Measurements from ENCODE around the gene SAMD4A.

SAMD4A gene

GRCh38 chr14:54805445-54806322 is 238.8 kb downstream of the SAMD4A start:
- TF ChIP-seq POLR2AphosphoS5 (IDR thresholded peaks at IDR 0.05; ENCODE audit: low read depth): no peak
- no peak for TF ChIP-seq GABPA (IDR thresholded peaks at IDR 0.05; ENCODE audit: low read depth)
- TF ChIP-seq, protein P1, sequence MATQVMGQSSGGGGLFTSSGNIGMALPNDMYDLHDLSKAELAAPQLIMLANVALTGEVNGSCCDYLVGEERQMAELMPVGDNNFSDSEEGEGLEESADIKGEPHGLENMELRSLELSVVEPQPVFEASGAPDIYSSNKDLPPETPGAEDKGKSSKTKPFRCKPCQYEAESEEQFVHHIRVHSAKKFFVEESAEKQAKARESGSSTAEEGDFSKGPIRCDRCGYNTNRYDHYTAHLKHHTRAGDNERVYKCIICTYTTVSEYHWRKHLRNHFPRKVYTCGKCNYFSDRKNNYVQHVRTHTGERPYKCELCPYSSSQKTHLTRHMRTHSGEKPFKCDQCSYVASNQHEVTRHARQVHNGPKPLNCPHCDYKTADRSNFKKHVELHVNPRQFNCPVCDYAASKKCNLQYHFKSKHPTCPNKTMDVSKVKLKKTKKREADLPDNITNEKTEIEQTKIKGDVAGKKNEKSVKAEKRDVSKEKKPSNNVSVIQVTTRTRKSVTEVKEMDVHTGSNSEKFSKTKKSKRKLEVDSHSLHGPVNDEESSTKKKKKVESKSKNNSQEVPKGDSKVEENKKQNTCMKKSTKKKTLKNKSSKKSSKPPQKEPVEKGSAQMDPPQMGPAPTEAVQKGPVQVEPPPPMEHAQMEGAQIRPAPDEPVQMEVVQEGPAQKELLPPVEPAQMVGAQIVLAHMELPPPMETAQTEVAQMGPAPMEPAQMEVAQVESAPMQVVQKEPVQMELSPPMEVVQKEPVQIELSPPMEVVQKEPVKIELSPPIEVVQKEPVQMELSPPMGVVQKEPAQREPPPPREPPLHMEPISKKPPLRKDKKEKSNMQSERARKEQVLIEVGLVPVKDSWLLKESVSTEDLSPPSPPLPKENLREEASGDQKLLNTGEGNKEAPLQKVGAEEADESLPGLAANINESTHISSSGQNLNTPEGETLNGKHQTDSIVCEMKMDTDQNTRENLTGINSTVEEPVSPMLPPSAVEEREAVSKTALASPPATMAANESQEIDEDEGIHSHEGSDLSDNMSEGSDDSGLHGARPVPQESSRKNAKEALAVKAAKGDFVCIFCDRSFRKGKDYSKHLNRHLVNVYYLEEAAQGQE (IDR thresholded peaks at IDR 0.05; ENCODE audit: insufficient replicate concordance, low read depth): no peak
- TF ChIP-seq SPI1 (IDR thresholded peaks at IDR 0.05; ENCODE audit: borderline replicate concordance, low read depth): peak; percentile 52; the same call in 1 of the 2 replicates
- TF ChIP-seq, protein P2, sequence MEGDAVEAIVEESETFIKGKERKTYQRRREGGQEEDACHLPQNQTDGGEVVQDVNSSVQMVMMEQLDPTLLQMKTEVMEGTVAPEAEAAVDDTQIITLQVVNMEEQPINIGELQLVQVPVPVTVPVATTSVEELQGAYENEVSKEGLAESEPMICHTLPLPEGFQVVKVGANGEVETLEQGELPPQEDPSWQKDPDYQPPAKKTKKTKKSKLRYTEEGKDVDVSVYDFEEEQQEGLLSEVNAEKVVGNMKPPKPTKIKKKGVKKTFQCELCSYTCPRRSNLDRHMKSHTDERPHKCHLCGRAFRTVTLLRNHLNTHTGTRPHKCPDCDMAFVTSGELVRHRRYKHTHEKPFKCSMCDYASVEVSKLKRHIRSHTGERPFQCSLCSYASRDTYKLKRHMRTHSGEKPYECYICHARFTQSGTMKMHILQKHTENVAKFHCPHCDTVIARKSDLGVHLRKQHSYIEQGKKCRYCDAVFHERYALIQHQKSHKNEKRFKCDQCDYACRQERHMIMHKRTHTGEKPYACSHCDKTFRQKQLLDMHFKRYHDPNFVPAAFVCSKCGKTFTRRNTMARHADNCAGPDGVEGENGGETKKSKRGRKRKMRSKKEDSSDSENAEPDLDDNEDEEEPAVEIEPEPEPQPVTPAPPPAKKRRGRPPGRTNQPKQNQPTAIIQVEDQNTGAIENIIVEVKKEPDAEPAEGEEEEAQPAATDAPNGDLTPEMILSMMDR (IDR thresholded peaks at IDR 0.05; ENCODE audit: insufficient read depth, low read length): peak; percentile 77
- Histone ChIP-seq H3K4me3 (replicated peaks; ENCODE audit: insufficient read depth, low read length) (no peak overlapping the region), H3K27ac (replicated peaks) (no peak overlapping the region), H3K27me3 (ENCODE audit: insufficient read depth, poor library complexity, severe bottlenecking) (peaks cover 9% of the 10 kb centered on the region)
- peak; percentile 26 to 64 for DNase-seq (ENCODE audit: low read depth in 1 of 2, low spot score in 1 of 2)

- no peak overlapping the region for H3K4me3 ChIP-seq (replicated peaks; ENCODE audit: insufficient read depth, low read length)
- TF ChIP-seq POLR2AphosphoS5 (IDR thresholded peaks at IDR 0.05; ENCODE audit: low read depth) (no peak), GABPA (IDR thresholded peaks at IDR 0.05; ENCODE audit: low read depth) (no peak), SPI1 (IDR thresholded peaks at IDR 0.05; ENCODE audit: borderline replicate concordance, low read depth) (no peak)
- TF ChIP-seq, protein P2 (IDR thresholded peaks at IDR 0.05; ENCODE audit: insufficient read depth, low read length): no peak
- TF ChIP-seq, protein P1 (IDR thresholded peaks at IDR 0.05; ENCODE audit: insufficient replicate concordance, low read depth): no peak
- peaks cover 8% of the 10 kb centered on the region for H3K27me3 ChIP-seq (ENCODE audit: insufficient read depth, poor library complexity, severe bottlenecking)
- no peak overlapping the region for H3K27ac ChIP-seq (replicated peaks)
- DNase-seq (ENCODE audit: low read depth in 1 of 2, low spot score in 1 of 2): no peak
These were observed 239.7 kb downstream of the SAMD4A start for GRCh38 chr14:54806616-54807015.

DNA sequence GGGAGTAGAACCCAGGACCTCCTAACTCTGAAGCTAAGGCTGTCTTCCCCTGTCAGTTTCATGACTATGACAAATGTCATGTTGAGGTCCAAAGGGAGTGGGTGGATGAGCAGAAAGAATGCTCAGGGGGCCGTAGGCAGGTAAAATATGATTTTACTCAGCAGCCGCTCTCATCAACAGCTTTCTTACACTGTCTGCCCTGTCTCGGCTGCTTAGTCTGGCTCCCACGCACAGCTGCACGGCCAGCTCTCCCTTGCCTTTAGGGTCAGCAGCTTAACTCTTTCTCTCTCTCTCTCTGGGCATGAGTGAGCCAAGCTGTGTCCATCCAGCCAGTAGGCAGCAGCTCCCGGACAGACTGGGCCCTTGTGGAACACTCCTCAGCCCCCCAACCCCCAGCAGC is 240.5 kb downstream of the SAMD4A start:
- H3K27me3 ChIP-seq (ENCODE audit: insufficient read depth, poor library complexity, severe bottlenecking): peaks cover 8% of the 10 kb centered on the region
- DNase-seq (ENCODE audit: low read depth in 1 of 2, low spot score in 1 of 2): no peak
- no peak overlapping the region for H3K27ac ChIP-seq (replicated peaks)
- no peak overlapping the region for H3K4me3 ChIP-seq (replicated peaks; ENCODE audit: insufficient read depth, low read length)
- no peak for TF ChIP-seq GABPA (IDR thresholded peaks at IDR 0.05; ENCODE audit: low read depth)
- no peak for TF ChIP-seq POLR2AphosphoS5 (IDR thresholded peaks at IDR 0.05; ENCODE audit: low read depth)
- TF ChIP-seq, protein P2 (IDR thresholded peaks at IDR 0.05; ENCODE audit: insufficient read depth, low read length): no peak
- no peak for TF ChIP-seq SPI1 (IDR thresholded peaks at IDR 0.05; ENCODE audit: borderline replicate concordance, low read depth)
- TF ChIP-seq, protein P1 (IDR thresholded peaks at IDR 0.05; ENCODE audit: insufficient replicate concordance, low read depth): no peak

Measured in HL-60 (cell line).